Activated naive CD4-positive, alpha-beta T cell treated with anti-CD3 and anti-CD28 coated beads for 36 hours (primary cell): ENCODE data around the gene P4HB. TPM values are rescaled to one million over a fixed set of nuclear protein-coding genes. Genes with fewer than 3 reads are reported as not detected.

ENCODE experiments used
- CTCF ChIA-PET: fragments of 350-600 bp; sonication (Branson Sonifier 250); formaldehyde crosslinking; loops from one replicate; lab custom pipeline; 2021; ENCODE audit warnings: antibody characterized with exemption; lab: Charles Lee
- DNase-seq: peaks from one replicate; pipeline ENCODE4 v3.0.0-alpha.2; 2020
- H3K27ac Mint-ChIP-seq: one replicate; pipeline ENCODE4 v1.8.0; 2021; ENCODE audit warnings: mild to moderate bottlenecking, mixed read lengths
- H3K27me3 Mint-ChIP-seq: one replicate; pipeline ENCODE4 v1.8.0; 2021; ENCODE audit warnings: low read depth, mixed read lengths
- H3K36me3 Mint-ChIP-seq: one replicate; pipeline ENCODE4 v1.8.0; 2021; ENCODE audit warnings: low read depth, mixed read lengths
- H3K4me1 Mint-ChIP-seq: one replicate; pipeline ENCODE4 v1.8.0; 2021; ENCODE audit warnings: low read depth, mixed read lengths
- H3K4me3 Mint-ChIP-seq: one replicate; pipeline ENCODE4 v1.8.0; 2021; ENCODE audit warnings: mild to moderate bottlenecking, moderate library complexity, mixed read lengths
- H3K9me3 Mint-ChIP-seq: one replicate; pipeline ENCODE4 v1.8.0; 2021; ENCODE audit warnings: mixed read lengths
- intact Hi-C: fragments of 100-400 bp; cut with micrococcal nuclease; formaldehyde crosslinking; loops from one replicate; pipeline ENCODE4 v1.15.1; 2023
- total RNA-seq, 2 experiments: library from RNA; stranded (reverse); gene quantifications; one replicate each; pipeline ENCODE4 v1.2.3, GENCODE V29; 2021

Gene P4HB
- total RNA-seq, 2 experiments from 2014 or later: 273 to 276 TPM

GRCh38 chr17:81806461-81807209 lies 53.7 kb downstream of the P4HB start:
- DNase-seq: no peak
- CTCF ChIA-PET: no interaction called here
- intact Hi-C loops: no loop called here
- no peaks in the 10 kb centered on the region for H3K9me3 Mint-ChIP-seq
- H3K27ac Mint-ChIP-seq: no peak overlapping the region
- H3K4me1 Mint-ChIP-seq: peaks cover 3% of the 10 kb centered on the region
- H3K4me3 Mint-ChIP-seq: no peak overlapping the region
- peaks cover 42% of the 10 kb centered on the region for H3K27me3 Mint-ChIP-seq
- H3K36me3 Mint-ChIP-seq: no peaks in the 10 kb centered on the region

GRCh38 chr17:81805707-81806460 lies 54.5 kb downstream of the P4HB start:
- CTCF ChIA-PET: no interaction called here
- intact Hi-C loops: no loop called here
- peaks cover 47% of the 10 kb centered on the region for H3K27me3 Mint-ChIP-seq
- H3K4me3 Mint-ChIP-seq: no peak overlapping the region
- DNase-seq: no peak
- no peaks in the 10 kb centered on the region for H3K9me3 Mint-ChIP-seq
- peaks cover 3% of the 10 kb centered on the region for H3K4me1 Mint-ChIP-seq
- H3K36me3 Mint-ChIP-seq: no peaks in the 10 kb centered on the region
- H3K27ac Mint-ChIP-seq: no peak overlapping the region

- no peak for DNase-seq
- Mint-ChIP-seq H3K27ac (no peak overlapping the region), H3K27me3 (peaks cover 43% of the 10 kb centered on the region), H3K36me3 (no peaks in the 10 kb centered on the region), H3K9me3 (no peaks in the 10 kb centered on the region), H3K4me1 (peaks cover 3% of the 10 kb centered on the region), H3K4me3 (no peak overlapping the region)
- CTCF ChIA-PET: no interaction called here
- intact Hi-C loops: no loop called here
These were observed 55.6 kb downstream of the P4HB start for GRCh38 chr17:81804559-81805399.

GRCh38 chr17:81803728-81804558 lies 56.4 kb downstream of the P4HB start, which contains the start of gene GCGR:
Gene GCGR (plus strand): TSS chr17:81804150. CDS start chr17:81809019, 4,869 bp downstream.
- Mint-ChIP-seq H3K27me3 (peaks cover 37% of the 10 kb centered on the region), H3K27ac (no peak within 1 kb of the TSS), H3K4me3 (no peak within 1 kb of the TSS), H3K9me3 (no peaks in the 10 kb centered on the region), H3K4me1 (peaks cover 3% of the 10 kb centered on the region), H3K36me3 (no peaks in the 10 kb centered on the region)
- intact Hi-C loops: no loop called here
- no peak for DNase-seq
- CTCF ChIA-PET: no interaction called here

GRCh38 chr17:81802856-81803643 lies 57.3 kb downstream of the P4HB start:
- Mint-ChIP-seq H3K4me1 (peaks cover 3% of the 10 kb centered on the region), H3K36me3 (no peaks in the 10 kb centered on the region), H3K27ac (no peak overlapping the region), H3K9me3 (no peaks in the 10 kb centered on the region), H3K4me3 (no peak overlapping the region), H3K27me3 (peaks cover 34% of the 10 kb centered on the region)
- CTCF ChIA-PET: no interaction called here
- intact Hi-C loops: no loop called here
- DNase-seq: no peak

GRCh38 chr17:81802048-81802758 lies 58.1 kb downstream of the P4HB start:
- Mint-ChIP-seq H3K4me3 (no peak overlapping the region), H3K27ac (no peak overlapping the region), H3K27me3 (peaks cover 27% of the 10 kb centered on the region), H3K9me3 (no peaks in the 10 kb centered on the region), H3K4me1 (peaks cover 3% of the 10 kb centered on the region), H3K36me3 (no peaks in the 10 kb centered on the region)
- CTCF ChIA-PET: no interaction called here
- intact Hi-C loops: no loop called here
- no peak for DNase-seq

- Mint-ChIP-seq H3K4me1 (peaks cover 3% of the 10 kb centered on the region), H3K9me3 (no peaks in the 10 kb centered on the region), H3K27ac (no peak overlapping the region), H3K4me3 (no peak overlapping the region), H3K36me3 (no peaks in the 10 kb centered on the region), H3K27me3 (peaks cover 25% of the 10 kb centered on the region)
- CTCF ChIA-PET: no interaction called here
- DNase-seq: no peak
- intact Hi-C loops: no loop called here
These were observed 59.0 kb downstream of the P4HB start for GRCh38 chr17:81801327-81801726.

- no peak for DNase-seq
- intact Hi-C loops: no loop called here
- H3K9me3 Mint-ChIP-seq: no peaks in the 10 kb centered on the region
- no peaks in the 10 kb centered on the region for H3K36me3 Mint-ChIP-seq
- CTCF ChIA-PET: no interaction called here
- no peak overlapping the region for H3K4me3 Mint-ChIP-seq
- no peaks in the 10 kb centered on the region for H3K27me3 Mint-ChIP-seq
- no peaks in the 10 kb centered on the region for H3K4me1 Mint-ChIP-seq
- no peak overlapping the region for H3K27ac Mint-ChIP-seq
These were observed 65.8 kb downstream of the P4HB start for GRCh38 chr17:81794509-81794908.

- H3K4me3 Mint-ChIP-seq: no peak overlapping the region
- no peaks in the 10 kb centered on the region for H3K9me3 Mint-ChIP-seq
- intact Hi-C loops: no loop called here
- DNase-seq: no peak
- no peaks in the 10 kb centered on the region for H3K4me1 Mint-ChIP-seq
- H3K27me3 Mint-ChIP-seq: no peaks in the 10 kb centered on the region
- no peak overlapping the region for H3K27ac Mint-ChIP-seq
- H3K36me3 Mint-ChIP-seq: no peaks in the 10 kb centered on the region
- CTCF ChIA-PET: no interaction called here
These were observed 66.3 kb downstream of the P4HB start for GRCh38 chr17:81794074-81794476.
